Frontal cortex (tissue), 4 donors: Measurements from ENCODE around the gene GFRA1. TPM values are rescaled to one million over a fixed set of nuclear protein-coding genes. Genes with fewer than 3 reads are reported as not detected.
A peak's percentile ranks its signal among the peaks of the same experiment; 100 is the strongest.
"Not testable (repeated sequence)": the region's sequence is repeated elsewhere in the genome, so short reads cannot be mapped to it uniquely, and the experiment has no call there.

ENCODE experiments used
- DNase-seq, 2 donors: peaks; one replicate each; pipeline ENCODE4 v3.0.0; 2012; ENCODE audit warnings: low spot score in 2 of 2
- FAIRE-seq: peaks from 2 replicates; lab custom pipeline; 2012; peaks lifted over from hg19 to GRCh38; lab: Jason Lieb, UNC
- total RNA-seq: library from RNA; depleted of rRNA; stranded (reverse); fragments of >200 nt; gene quantifications from one replicate; pipeline ENCODE4 v1.2.3, GENCODE V29; 2014
- donor health status: control.
- donor health status: control.
- donor health status: control.

Gene GFRA1
- total RNA-seq, 1 donor from 2014 or later = 8.2 TPM

- DNase-seq = no peak
- no peak for FAIRE-seq
Observed at GRCh38 chr10:116168745-116169144, 104.3 kb downstream of the GFRA1 start.

GRCh38 chr10:116168329-116168728 is 104.7 kb downstream of the GFRA1 start:
- no peak for DNase-seq
- FAIRE-seq = no peak

GRCh38 chr10:116165941-116166340 is 107.1 kb downstream of the GFRA1 start:
- FAIRE-seq, DNase-seq: not testable (repeated sequence)

- DNase-seq (peak in 1 of 2 donors; percentile 11), FAIRE-seq (peak; percentile 71)
Observed at GRCh38 chr10:116164291-116164690, 108.7 kb downstream of the GFRA1 start.

GRCh38 chr10:116163333-116164131 is 109.5 kb downstream of the GFRA1 start:
- no peak for FAIRE-seq
- DNase-seq = no peak

- no peak for DNase-seq
- no peak for FAIRE-seq
Observed at GRCh38 chr10:116162851-116163250, 110.2 kb downstream of the GFRA1 start.

- FAIRE-seq = no peak
- no peak for DNase-seq
Observed at GRCh38 chr10:116160271-116160670, 112.7 kb downstream of the GFRA1 start.

- DNase-seq = no peak
- FAIRE-seq = no peak
Observed at GRCh38 chr10:116159197-116159596, 113.8 kb downstream of the GFRA1 start.

- no peak for FAIRE-seq
- no peak for DNase-seq
Observed at GRCh38 chr10:116158036-116158435, 115.0 kb downstream of the GFRA1 start.

GRCh38 chr10:116157485-116157884 is 115.5 kb downstream of the GFRA1 start:
- FAIRE-seq (no peak), DNase-seq (no peak)

- no peak for FAIRE-seq
- no peak for DNase-seq
Observed at GRCh38 chr10:116156819-116157218, 116.2 kb downstream of the GFRA1 start.

- DNase-seq (no peak), FAIRE-seq (no peak)
Observed at GRCh38 chr10:116155191-116155590, 117.8 kb downstream of the GFRA1 start.

GRCh38 chr10:116154651-116155050 is 118.4 kb downstream of the GFRA1 start:
- FAIRE-seq (no peak), DNase-seq (no peak)

- FAIRE-seq = no peak
- DNase-seq = no peak
Observed at GRCh38 chr10:116151076-116151475, 121.9 kb downstream of the GFRA1 start.

GRCh38 chr10:116150606-116151005 is 122.4 kb downstream of the GFRA1 start:
- DNase-seq (no peak), FAIRE-seq (no peak)

- no peak for DNase-seq
- FAIRE-seq = no peak
Observed at GRCh38 chr10:116147147-116147905, 125.7 kb downstream of the GFRA1 start.

- DNase-seq (no peak), FAIRE-seq (no peak)
Observed at GRCh38 chr10:116146372-116147140, 126.5 kb downstream of the GFRA1 start.

- DNase-seq = no peak
- FAIRE-seq = no peak
Observed at GRCh38 chr10:116143673-116144222, 129.3 kb downstream of the GFRA1 start.

GRCh38 chr10:116141855-116142254 is 131.2 kb downstream of the GFRA1 start:
- no peak for FAIRE-seq
- DNase-seq = no peak

- FAIRE-seq (no peak), DNase-seq (no peak)
Observed at GRCh38 chr10:116141246-116141645, 131.8 kb downstream of the GFRA1 start.
